DMS114 treated with DMSO at 0.1 percent for 48 hours (cell line): ENCODE results near the gene UBE3A.
A peak's percentile ranks its signal among the peaks of the same experiment; 100 is the strongest.
"Not testable (repeated sequence)": the region's sequence is repeated elsewhere in the genome, so short reads cannot be mapped to it uniquely, and the experiment has no call there.

Experiments
- DNase-seq: peaks from one replicate; lab custom pipeline; 2025; ENCODE audit not compliant: unreplicated experiment; lab: John Stamatoyannopoulos, UW

UBE3A gene

DNA sequence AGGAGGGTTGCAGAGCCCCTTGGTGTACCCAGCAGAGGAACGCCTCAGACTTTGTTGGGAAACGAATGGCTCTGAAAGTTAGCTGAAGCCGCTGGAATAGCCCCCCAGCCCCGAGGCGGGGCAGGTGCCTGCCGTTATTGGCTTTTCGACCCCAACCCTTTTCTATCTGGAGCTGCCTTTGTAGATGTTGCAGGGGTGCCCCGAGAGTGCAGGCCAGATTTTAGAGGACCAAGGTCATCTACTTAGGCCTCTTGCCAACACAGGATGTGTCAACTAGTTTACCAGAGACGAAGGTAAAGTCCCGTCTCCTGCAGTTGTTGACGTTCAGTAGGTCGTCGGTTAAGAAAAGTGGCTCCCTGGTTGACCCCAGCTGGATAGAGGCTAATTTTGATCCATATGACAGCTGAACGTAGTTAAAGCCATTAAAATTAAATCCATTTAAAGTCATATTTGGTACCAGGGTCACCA, 579 bp upstream of the UBE3A start:
- DNase-seq: peak; percentile 38

- DNase-seq: no peak
These were observed 835 bp downstream of the UBE3A start for GRCh38 chr15:25437777-25438600.

DNA sequence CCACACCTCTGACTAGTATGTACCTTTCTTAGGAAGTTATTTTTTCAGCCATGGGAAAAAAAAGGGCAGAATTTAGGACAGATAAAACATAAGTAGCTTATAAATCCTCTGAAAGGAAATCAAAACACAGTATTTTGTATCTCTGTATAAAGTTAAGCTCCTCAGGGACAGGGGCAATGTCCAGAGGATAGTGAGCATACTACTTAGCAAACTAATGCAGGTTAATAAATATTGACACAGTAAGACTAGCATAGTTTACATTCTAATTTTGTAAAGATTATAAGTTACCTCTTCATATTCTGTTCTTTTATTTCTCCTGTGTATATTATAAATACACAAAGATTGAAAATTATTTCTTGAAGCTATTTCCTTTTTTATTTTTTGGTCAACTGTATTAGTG, 2.1 kb downstream of the UBE3A start:
- DNase-seq: no peak

DNA sequence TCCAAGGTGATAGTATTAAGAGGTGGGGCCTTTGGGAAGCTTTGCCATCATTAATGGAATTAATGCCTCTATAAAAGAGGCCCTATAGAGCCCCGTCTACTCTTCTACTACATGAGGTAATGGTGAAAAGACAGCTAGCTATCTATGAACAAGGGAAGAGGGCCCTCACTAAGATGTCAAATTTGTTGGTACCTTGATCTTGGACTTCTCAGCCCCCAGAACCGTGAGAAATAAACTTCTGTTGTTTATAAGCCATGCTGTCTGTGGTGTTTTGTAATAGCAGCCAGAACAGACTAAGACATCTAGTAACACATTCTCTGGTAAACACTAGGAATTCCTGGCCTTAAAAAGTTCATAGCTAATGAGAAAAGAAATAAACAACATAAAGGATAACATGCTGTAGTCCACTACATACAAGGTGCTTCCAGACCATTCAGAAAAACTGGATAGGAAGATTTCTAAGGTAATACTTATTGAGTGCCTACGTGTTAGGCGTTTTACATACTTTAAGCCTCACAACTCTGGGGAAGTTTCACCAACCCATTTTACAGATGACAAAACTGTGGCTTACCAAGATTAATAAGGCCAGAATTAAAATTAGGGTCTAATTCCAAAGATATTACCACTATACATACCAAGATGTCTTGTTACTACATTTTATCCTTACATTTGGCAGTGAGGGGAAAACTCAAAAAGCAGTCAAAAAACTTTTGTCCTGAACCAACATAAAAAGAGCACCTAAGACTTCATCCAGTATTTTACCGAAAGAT, 3.2 kb downstream of the UBE3A start:
- no peak for DNase-seq

DNA sequence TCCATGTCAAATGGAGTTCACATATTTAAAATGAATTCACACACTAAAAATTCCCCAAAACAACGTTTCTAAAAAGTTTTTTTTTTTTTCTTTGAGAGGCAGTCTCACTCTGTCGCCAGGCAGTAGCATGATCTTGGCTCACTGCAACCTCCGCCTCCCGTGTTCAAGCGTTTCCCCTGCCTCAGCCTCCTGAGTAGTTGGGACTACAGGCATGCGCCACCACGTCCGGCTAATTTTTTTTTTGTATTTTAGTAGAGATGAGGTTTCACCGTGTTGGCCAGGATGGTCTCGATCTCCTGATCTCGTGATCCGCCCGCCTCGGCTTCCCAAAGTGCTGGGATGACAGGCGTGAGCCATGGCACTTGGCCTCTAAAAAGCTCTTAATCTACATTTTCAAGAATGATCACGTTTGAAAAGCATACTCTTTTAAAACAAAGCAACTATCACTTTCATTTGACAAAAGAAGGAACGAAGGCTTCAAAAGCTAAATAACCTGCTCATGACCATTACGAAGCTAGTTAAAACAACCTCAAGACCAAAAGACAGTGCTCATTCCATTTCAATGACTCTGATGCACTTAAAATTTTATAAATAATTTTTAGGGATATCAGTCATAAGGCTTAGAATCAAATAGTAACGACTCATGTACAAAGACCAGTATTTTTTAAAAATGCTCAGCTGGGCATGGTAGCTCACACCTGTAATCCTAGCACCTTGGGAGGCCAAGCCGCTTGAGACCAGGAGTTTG, 5.5 kb downstream of the UBE3A start:
- no peak for DNase-seq

DNA sequence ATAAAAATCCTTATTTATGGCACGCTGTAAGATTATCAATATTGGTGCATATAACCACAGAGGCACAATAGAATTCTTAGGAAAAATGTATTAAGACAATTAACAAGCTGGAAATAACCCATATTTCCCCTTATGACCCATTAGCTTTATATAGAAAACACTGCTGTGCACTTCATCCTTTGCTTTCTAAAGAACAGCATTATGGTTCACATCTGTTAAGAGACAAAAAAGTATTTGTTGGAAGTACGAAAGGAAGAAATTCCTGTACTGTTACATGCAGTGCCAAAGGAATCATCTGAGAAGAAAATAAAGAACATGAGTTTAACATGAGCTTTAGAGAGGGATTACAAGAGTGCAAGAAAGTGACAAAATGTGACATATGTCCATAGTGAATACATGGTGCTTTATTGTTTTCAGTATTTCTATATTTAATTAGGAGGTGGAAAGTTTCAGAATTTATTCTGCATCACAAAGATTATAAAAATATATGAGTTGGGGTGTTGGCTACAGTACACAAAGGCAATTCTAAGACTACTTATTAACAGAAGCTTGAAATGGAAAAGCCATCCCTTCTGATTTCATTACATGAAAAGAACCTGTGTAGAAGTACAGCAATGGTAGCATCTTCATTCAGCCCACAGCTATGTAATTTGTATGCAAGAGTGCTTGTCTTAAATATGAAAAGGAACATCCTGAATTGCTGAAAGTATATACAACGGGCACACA, 6.8 kb downstream of the UBE3A start:
- DNase-seq: no peak

- DNase-seq: no peak
These were observed 11.0 kb downstream of the UBE3A start for GRCh38 chr15:25427861-25428260.

DNA sequence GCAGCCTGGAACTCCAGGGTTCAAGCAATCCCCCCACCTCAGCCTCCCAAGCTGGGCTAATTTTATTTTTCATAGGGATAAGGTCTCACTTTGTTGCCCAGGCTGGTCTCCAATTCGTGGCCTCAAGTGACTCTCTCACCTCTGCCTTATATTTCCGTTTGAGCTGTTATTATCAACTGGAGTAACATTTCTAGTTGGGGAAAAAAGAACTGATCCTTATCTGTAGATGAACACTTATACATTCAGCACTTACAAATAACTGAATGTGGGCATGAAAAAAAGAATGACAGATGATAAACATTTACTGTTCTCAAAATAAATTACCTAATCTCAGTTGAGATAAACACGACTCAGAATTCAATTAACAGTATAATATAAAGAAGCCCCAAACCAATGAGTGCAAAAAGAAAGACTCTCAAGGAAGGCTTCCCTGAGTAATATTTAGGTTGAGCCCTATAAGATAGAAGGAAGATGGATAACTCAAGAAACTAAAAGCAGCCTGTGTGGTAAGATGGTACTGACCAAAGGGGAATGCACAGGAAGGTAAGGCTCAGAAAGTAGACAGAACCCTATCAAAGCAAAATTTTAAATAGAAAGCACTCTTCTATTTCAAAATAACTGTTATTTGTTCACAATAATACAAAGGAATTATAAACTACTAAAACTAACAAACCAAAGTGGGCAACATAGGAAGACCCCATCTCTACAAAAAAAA, 11.8 kb downstream of the UBE3A start:
- no peak for DNase-seq

GRCh38 chr15:25424073-25424472, 14.8 kb downstream of the UBE3A start:
- DNase-seq: no peak

DNA sequence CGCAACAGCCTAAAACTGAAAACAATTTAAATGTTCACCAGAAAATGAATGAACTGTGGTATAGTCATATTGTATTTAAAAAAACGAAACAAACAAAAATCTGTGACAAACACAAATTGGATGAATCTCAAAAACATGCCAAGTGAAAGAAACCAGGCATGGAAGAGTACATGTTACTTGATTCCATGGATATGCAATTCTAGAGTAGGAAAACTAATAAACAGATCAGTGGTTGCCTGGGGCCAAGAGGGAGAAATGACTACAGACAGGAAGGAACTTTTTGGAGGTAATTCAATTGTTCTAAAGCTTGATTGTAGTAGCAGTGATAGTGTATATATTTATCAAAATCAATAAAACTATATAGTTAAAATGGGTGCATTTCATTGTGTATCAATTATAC, 16.8 kb downstream of the UBE3A start:
- DNase-seq: no peak

DNA sequence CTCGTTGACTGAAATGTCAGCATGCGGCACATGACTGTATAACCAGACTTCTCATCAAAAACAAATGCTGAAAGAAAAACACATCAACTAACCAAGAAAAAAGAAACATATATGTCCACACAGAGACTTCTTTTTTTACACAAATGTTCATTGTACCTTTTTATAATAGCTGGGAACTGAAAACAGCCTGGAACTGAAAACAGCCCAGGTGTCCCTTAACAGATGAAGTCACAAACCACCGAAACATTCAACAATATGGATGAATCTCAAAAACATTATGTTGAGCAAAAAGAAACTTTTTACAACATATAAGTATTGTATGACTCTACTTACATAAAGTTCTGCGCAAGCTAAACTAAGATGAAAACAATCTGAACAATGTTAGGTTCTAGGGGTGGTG, 20.6 kb downstream of the UBE3A start:
- no peak for DNase-seq

DNA sequence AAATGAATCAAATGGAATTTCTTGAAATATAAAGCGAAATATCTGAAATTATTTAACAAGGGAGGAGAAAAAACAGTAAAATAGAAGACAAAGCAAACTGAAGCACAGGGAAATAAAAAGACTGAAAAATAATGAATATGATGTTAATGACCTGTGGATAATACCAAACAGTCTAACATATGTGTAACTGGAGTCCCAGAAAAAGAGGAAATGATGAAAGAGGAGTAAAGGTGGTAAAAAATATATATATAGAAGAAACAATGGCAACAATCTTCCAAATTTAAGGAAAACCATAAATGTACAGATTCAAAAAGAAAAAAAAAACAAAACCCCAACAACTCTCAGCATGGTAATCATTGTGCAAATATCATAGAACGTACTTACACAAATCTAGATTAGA, 21.2 kb downstream of the UBE3A start:
- DNase-seq: no peak

GRCh38 chr15:25416693-25417092, 22.1 kb downstream of the UBE3A start:
- DNase-seq: no peak

- no peak for DNase-seq
These were observed 23.1 kb downstream of the UBE3A start for GRCh38 chr15:25415707-25416106.

GRCh38 chr15:25415217-25415616, 23.6 kb downstream of the UBE3A start:
- no peak for DNase-seq

- DNase-seq: no peak
These were observed 28.2 kb downstream of the UBE3A start for GRCh38 chr15:25410649-25411048.

- DNase-seq: not testable (repeated sequence)
These were observed 29.1 kb downstream of the UBE3A start for GRCh38 chr15:25409731-25410130.

DNA sequence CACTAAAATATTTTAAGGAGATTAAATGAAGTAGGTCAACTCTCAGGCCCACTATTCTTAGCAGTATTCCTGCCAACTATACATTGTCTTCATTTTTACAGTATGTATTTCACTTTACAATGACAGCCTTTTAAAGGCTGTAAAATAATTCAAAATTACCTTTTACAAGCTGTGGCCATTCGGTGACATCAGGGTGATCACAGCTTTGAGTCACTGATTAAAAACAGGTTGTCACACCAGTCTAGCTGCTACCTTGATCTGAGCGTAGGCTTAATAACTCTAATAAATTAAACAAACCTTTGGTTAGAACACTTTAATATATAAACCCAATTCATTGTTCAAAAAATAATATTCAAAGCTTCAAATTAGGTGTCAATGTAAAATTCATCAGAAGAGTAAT, 29.9 kb downstream of the UBE3A start:
- DNase-seq: no peak

DNA sequence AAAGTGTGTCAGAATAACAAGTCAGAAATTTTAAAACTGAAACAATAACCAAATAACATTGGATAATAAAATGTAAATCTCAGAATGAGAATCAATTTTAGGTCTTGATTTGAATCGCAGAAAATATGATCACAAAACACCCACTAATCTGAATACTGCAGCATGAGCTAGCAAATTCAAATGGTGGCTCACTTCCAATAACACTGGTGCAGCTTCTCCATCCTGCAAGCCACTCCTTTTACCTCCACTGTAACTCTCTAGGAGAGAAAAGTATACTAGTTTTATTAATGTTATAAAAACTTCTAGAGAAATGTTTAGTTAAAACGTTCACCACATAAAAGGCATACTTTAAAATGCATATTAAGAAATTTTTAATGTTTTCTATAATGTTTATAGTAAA, 30.4 kb downstream of the UBE3A start:
- DNase-seq: no peak

DNA sequence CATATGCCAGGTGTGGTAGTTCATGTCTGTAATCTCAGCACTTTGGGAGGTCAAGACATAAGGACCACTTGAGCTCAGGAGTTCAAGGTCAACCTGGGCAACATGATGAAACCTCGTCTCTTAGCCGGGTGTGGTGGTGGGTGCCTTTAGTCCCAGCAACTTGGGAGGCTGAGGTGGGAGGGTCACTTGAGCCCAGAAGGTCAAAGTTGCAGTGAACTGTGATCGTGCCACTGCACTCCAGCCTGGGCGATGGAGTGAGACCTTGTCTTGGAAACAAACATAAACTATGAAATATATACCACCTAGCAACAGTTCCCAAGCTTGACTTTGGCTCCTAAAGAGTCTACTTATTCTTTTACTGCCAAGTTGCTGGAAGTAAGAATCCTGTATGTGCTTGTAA, 30.9 kb downstream of the UBE3A start:
- no peak for DNase-seq
